HepG2 (cell line): Measurements from ENCODE around the gene METTL26. TPM values are rescaled to one million over a fixed set of nuclear protein-coding genes. Genes with fewer than 3 reads are reported as not detected.

Source experiments
- ATF4 ChIP-seq, 2 experiments: fragments of 450-650 bp in 1 of 2; sonication (generic) in 1 of 2; formaldehyde crosslinking; IDR thresholded peaks; 2 replicates each; pipeline versions ENCODE4 v1.5.0 to v1.8.0; 2020 to 2022; ENCODE audit warnings: mild to moderate bottlenecking in 1 of 2, missing genetic modification reagents in 1 of 2
- EHMT2 ChIP-seq: fragments of 200-600 bp; sonication (generic); IDR thresholded peaks from 2 replicates; pipeline ENCODE4 v1.7.0; 2017; ENCODE audit warnings: antibody characterized with exemption, low read depth, low read length, borderline replicate concordance
- FOXJ3 ChIP-seq: sonication (generic); formaldehyde crosslinking; IDR thresholded peaks from 2 replicates; pipeline ENCODE4 v1.4.0; 2020; ENCODE audit warnings: missing genetic modification reagents, mild to moderate bottlenecking, borderline replicate concordance
- NR2C2 ChIP-seq: sonication (generic); formaldehyde crosslinking; IDR thresholded peaks from 2 replicates; pipeline ENCODE4 v1.4.0; 2020; ENCODE audit warnings: missing genetic modification reagents, mild to moderate bottlenecking, moderate library complexity, borderline replicate concordance
- PCBP2 ChIP-seq: fragments of 200-400 bp; formaldehyde crosslinking; optimal IDR thresholded peaks from 2 replicates; pipeline ENCODE3; 2018; ENCODE audit warnings: low read length, low read depth; ENCODE audit not compliant: poor library complexity, severe bottlenecking
- PRMT3 ChIP-seq: sonication (generic); formaldehyde crosslinking; IDR thresholded peaks from 2 replicates; pipeline ENCODE4 v1.8.1; 2022; ENCODE audit warnings: low read depth, mild to moderate bottlenecking, moderate library complexity, missing genetic modification reagents, borderline replicate concordance
- RELA ChIP-seq: sonication (generic); formaldehyde crosslinking; IDR thresholded peaks from 2 replicates; pipeline ENCODE4 v1.4.0; 2020; ENCODE audit warnings: missing genetic modification reagents
- SIX1 ChIP-seq: sonication (generic); formaldehyde crosslinking; IDR thresholded peaks from 2 replicates; pipeline ENCODE4 v1.4.0; 2020; ENCODE audit warnings: missing genetic modification reagents, borderline replicate concordance
- STAG1 ChIP-seq: sonication (generic); formaldehyde crosslinking; IDR thresholded peaks from 2 replicates; pipeline ENCODE4 v1.4.0; 2020; ENCODE audit warnings: missing genetic modification reagents
- TGIF2 ChIP-seq: IDR thresholded peaks from 2 replicates; pipeline ENCODE4 v1.6.1; 2016; ENCODE audit warnings: control low read depth, missing compliant biosample characterization
- YEATS4 ChIP-seq: sonication (generic); formaldehyde crosslinking; IDR thresholded peaks from 2 replicates; pipeline ENCODE4 v1.4.0; 2020; ENCODE audit warnings: missing genetic modification reagents, borderline replicate concordance
- ZBTB7B ChIP-seq: sonication (generic); formaldehyde crosslinking; IDR thresholded peaks from 2 replicates; pipeline ENCODE4 v1.4.0; 2020; ENCODE audit warnings: missing genetic modification reagents
- ZNF574 ChIP-seq: sonication (generic); formaldehyde crosslinking; IDR thresholded peaks from 2 replicates; pipeline ENCODE4 v1.4.0; 2020; ENCODE audit warnings: missing genetic modification reagents
- ZNF605 ChIP-seq: sonication (generic); formaldehyde crosslinking; IDR thresholded peaks from 2 replicates; pipeline ENCODE4 v1.8.0; 2022; ENCODE audit warnings: mild to moderate bottlenecking, missing genetic modification reagents
- ZNF841 ChIP-seq: sonication (generic); formaldehyde crosslinking; IDR thresholded peaks from 2 replicates; pipeline ENCODE4 v1.8.1; 2023; ENCODE audit warnings: missing genetic modification reagents, borderline replicate concordance
- ZSCAN21 ChIP-seq: sonication (generic); formaldehyde crosslinking; IDR thresholded peaks from 2 replicates; pipeline ENCODE4 v1.8.0; 2022; ENCODE audit warnings: mild to moderate bottlenecking, missing genetic modification reagents, moderate library complexity, borderline replicate concordance
- ZSCAN29 ChIP-seq: sonication (generic); formaldehyde crosslinking; conservative IDR thresholded peaks from 2 replicates; pipeline ENCODE4 v1.4.0; 2020; ENCODE audit warnings: mild to moderate bottlenecking, missing genetic modification reagents
- polyA plus RNA-seq, 8 experiments: library from polyadenylated mRNA; depleted of rRNA in 3 of 8; stranded (reverse) in 7 of 8; unstranded in 1 of 8; fragments of >200 nt; fragmentation: Illumina TruSeq in 4 of 8; extraction: Trizol in 4 of 8; gene quantifications; 2 replicates each; pipeline versions ENCODE4 v1.2.1 to v1.2.3, GENCODE V29; 2011 to 2016; ENCODE audit warnings: low read depth in 4 of 8, missing spikeins in 1 of 8, mixed read lengths in 1 of 8; ENCODE audit not compliant: insufficient read depth in 1 of 8
- total RNA-seq, 5 experiments: library from RNA; depleted of rRNA; stranded (reverse); fragments of >200 nt; fragmentation: Illumina TruSeq; extraction: Trizol; gene quantifications; 2 replicates each; pipeline ENCODE4 v1.2.3, GENCODE V29; 2016; ENCODE audit warnings: low read depth in 1 of 5
- TF ChIP-seq, protein P1 (sequence below): sonication (generic); formaldehyde crosslinking; IDR thresholded peaks from 2 replicates; pipeline ENCODE4 v1.5.0; 2020; ENCODE audit warnings: mild to moderate bottlenecking, missing genetic modification reagents, borderline replicate concordance
- TF ChIP-seq, protein P2 (sequence below): conservative IDR thresholded peaks from 2 replicates; pipeline ENCODE4 v1.6.1; 2018; ENCODE audit warnings: missing genetic modification reagents

Gene METTL26
- total and polyA plus RNA-seq, 2 of the 13 experiments (the other 11 are each of a cell fraction or from before 2014, with no cell fraction given): 65.5 to 70.1 TPM

DNA sequence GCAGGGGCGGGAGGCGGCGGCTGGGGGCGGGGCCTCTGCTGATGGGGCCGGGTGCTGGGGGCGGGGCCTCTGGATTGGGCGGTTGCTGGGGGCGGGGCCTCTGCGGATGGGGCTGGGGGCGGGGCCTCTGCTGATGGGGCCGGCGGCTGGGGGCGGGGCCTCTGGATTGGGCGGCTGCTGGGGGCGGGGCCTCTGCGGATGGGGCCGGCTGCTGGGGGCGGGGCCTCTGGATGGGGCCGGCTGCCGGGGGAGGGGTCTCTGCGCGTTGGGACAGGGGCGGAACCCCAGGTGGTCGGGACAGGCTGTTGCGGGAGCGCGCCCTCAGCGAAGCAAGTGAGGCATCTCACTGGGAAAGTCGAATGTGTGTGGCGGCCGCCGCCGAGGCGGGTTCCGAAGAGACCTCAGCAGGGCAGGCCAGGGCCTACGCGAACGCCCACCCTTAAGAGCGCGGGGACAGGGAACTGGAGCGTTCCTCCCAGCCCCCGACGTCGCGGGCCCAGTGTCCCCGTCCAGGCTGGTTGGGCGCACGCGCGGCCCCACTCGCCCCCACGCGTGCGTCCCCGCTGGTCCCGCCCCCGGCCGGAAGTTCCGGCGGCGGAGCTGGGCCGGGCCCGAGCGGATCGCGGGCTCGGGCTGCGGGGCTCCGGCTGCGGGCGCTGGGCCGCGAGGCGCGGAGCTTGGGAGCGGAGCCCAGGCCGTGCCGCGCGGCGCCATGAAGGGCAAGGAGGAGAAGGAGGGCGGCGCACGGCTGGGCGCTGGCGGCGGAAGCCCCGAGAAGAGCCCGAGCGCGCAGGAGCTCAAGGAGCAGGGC is 43.9 kb upstream of the METTL26 start, which contains the start of gene STUB1 (continued):
- TF ChIP-seq ZSCAN29 (CRISPR knock-in tag) (no peak), FOXJ3 (CRISPR knock-in tag) (no peak), ZBTB7B (CRISPR knock-in tag) (0 out of 2 replicates have a peak, but pooled peaks have one; percentile 24), TGIF2 (CRISPR knock-in tag) (peak; percentile 47; the same call in 1 of the 2 replicates), ZSCAN21 (peak; percentile 56; the same call in 1 of the 2 replicates), ZNF605 (CRISPR knock-in tag) (no peak), ATF4 (CRISPR knock-in tag; IDR thresholded peaks at IDR 0.05) (no peak), ZNF841 (CRISPR knock-in tag) (no peak), PCBP2 (no peak), ZNF574 (CRISPR knock-in tag) (peak; percentile 85), PRMT3 (no peak), SIX1 (CRISPR knock-in tag) (no peak), YEATS4 (CRISPR knock-in tag) (peak; percentile 73), STAG1 (CRISPR knock-in tag) (peak; percentile 7; the same call in 1 of the 2 replicates), NR2C2 (no peak), EHMT2 (no peak), RELA (CRISPR knock-in tag) (no peak)
- TF ChIP-seq, protein P1, sequence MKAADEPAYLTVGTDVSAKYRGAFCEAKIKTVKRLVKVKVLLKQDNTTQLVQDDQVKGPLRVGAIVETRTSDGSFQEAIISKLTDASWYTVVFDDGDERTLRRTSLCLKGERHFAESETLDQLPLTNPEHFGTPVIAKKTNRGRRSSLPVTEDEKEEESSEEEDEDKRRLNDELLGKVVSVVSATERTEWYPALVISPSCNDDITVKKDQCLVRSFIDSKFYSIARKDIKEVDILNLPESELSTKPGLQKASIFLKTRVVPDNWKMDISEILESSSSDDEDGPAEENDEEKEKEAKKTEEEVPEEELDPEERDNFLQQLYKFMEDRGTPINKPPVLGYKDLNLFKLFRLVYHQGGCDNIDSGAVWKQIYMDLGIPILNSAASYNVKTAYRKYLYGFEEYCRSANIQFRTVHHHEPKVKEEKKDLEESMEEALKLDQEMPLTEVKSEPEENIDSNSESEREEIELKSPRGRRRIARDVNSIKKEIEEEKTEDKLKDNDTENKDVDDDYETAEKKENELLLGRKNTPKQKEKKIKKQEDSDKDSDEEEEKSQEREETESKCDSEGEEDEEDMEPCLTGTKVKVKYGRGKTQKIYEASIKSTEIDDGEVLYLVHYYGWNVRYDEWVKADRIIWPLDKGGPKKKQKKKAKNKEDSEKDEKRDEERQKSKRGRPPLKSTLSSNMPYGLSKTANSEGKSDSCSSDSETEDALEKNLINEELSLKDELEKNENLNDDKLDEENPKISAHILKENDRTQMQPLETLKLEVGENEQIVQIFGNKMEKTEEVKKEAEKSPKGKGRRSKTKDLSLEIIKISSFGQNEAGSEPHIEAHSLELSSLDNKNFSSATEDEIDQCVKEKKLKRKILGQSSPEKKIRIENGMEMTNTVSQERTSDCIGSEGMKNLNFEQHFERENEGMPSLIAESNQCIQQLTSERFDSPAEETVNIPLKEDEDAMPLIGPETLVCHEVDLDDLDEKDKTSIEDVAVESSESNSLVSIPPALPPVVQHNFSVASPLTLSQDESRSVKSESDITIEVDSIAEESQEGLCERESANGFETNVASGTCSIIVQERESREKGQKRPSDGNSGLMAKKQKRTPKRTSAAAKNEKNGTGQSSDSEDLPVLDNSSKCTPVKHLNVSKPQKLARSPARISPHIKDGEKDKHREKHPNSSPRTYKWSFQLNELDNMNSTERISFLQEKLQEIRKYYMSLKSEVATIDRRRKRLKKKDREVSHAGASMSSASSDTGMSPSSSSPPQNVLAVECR (CRISPR knock-in tag): peak; percentile 66
- TF ChIP-seq, protein P2, sequence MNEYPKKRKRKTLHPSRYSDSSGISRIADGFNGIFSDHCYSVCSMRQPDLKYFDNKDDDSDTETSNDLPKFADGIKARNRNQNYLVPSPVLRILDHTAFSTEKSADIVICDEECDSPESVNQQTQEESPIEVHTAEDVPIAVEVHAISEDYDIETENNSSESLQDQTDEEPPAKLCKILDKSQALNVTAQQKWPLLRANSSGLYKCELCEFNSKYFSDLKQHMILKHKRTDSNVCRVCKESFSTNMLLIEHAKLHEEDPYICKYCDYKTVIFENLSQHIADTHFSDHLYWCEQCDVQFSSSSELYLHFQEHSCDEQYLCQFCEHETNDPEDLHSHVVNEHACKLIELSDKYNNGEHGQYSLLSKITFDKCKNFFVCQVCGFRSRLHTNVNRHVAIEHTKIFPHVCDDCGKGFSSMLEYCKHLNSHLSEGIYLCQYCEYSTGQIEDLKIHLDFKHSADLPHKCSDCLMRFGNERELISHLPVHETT (CRISPR knock-in tag): no peak
